GM18499 (cell line): Measurements from ENCODE around the gene ZNF385B.
"Not testable (repeated sequence)": the region's sequence is repeated elsewhere in the genome, so short reads cannot be mapped to it uniquely, and the experiment has no call there.

Experiments
- ATAC-seq: cut with Tn5 transposase; IDR thresholded peaks from one replicate; pipeline ENCODE4 v1.9.1; 2021; ENCODE audit warnings: moderate number of reproducible peaks; ENCODE audit not compliant: insufficient read depth, unreplicated experiment

The ZNF385B gene

GRCh38 chr2:179646173-179646769 lies 215.1 kb downstream of the ZNF385B start:
- no peak for ATAC-seq

- ATAC-seq, result no peak
Observed at GRCh38 chr2:179645047-179645446, 216.4 kb downstream of the ZNF385B start.

GRCh38 chr2:179642462-179642861 lies 218.9 kb downstream of the ZNF385B start:
- ATAC-seq, result no peak

DNA sequence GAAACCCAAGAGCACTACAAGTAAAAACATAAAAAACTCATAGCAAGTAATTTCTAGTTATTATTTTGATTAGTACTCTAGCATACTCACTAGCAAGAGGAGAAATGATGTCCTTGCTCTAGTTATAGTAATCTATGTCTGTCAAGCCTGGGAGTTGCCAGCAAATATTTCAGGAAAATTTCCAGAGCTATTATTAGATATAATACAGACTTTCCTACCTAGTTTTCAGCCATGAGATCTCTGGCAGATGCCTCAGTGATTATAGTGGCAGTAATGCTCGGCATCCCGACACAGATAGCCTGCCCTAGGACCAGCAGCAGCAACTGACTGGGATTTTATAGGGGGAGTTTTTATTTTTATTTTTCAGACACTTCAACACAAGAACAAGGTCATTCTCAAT lies 224.4 kb downstream of the ZNF385B start:
- ATAC-seq, result no peak

- ATAC-seq, result no peak
Observed at GRCh38 chr2:179636100-179636980, 225.1 kb downstream of the ZNF385B start.

- ATAC-seq, result not testable (repeated sequence)
Observed at GRCh38 chr2:179631769-179632385, 229.5 kb downstream of the ZNF385B start.

DNA sequence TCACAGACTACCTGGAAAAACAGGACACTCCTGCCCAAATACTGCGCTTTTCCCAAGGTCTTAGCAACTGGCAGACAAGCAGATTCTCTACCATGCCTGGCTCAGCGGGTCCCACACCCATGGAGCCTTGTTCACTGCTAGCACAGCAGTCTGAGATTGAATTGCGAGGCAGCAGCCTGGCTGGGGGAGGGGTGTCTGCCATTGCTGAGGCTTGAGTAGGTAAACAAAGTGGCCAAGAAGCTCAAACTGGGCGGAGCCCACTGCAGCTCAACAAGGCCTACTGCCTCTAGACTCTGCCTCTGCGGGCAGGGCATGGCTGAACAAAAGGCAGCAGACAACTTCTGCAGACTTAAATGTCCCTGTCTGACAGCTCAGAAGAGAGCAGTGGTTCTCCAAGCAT lies 231.6 kb downstream of the ZNF385B start:
- ATAC-seq, result not testable (repeated sequence)

DNA sequence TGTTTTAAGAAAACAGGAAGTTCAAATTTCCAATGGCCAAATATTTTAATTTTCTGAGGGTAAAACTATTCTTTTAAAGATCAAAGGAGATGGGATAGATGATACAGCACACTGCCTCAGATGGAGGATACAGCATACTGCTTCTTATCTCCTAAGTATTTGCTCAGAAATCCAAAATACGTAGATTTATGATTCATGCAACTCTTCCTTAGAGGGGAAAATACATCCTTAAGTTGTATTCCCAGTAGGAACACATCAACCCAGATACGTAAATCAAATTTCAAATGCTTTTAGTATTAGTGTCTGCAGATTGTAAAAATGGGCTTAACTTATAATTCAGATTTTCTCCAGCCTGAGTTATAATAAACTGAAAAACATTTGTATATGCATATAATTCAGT lies 235.2 kb downstream of the ZNF385B start:
- ATAC-seq, result no peak

DNA sequence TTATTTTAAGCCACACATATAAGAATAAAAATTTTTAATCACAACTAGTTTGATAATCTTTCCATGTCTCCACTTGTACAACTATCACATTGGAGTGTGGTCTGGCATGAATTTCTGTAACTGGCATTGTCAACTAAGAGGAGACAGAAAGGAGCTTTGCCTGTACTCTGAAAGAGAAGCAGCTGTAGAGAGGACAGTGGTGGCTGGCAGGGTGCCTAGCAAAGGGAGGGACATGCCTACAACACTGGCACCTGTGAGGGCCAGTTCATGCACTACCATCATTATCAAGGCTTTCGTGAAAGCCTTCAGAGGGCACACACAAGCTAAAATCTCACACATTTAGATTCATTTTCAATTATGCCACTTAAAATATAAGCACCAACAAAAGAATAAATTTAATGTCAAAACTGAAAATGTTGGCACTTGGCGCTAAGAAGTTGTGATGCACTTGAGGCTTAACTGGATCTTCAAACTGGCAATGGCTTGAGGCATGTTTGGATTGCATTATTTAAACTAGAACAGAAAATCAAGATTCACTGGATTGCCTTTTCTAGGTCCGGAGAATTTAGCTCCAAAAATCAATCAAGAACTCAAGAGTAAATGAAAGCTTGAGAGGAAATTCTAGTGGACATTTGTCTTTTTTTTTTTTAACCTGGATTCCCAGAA lies 238.6 kb downstream of the ZNF385B start:
- no peak for ATAC-seq

DNA sequence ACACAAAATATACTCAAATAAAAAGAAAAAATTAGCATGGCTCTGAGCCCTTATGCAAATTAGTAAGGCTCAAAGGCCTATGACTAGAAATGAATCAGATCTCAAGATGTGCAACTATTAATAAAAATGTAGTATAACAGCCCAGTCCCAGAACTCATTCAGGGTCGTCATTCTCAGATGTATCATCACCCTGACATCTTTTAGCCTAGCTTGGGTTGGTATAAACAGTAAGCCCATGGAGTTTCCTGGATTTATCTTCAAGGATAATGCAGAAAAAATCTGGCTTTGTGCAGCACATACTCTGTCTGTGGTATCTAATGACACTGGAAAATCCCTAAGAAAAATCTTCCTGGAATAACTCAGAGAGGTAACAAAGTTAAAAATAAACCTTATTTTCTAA lies 239.3 kb downstream of the ZNF385B start:
- ATAC-seq, result no peak

DNA sequence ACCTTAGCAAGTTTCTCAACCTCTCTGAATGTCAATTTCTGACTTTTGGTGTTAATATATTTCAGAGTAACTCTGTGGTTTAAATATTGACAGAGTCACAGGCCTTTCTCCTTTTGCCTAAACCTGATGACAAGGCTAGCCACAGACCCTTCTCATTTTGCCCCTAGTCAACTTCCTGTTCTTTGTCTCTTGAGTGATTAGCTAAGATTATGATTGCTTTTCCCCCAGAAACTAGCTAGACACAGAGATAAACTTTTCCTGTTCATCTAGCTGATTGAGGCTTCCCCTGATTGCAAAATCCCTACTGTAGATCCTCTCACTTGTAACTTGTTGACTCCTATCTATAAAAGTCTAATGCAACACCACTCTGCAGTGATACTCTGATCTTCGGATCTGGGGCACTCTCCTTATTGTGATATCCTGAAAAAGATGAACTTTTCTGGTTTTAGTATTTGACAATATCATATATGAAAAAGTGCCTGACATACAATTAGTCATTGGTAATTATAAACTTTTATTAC lies 241.4 kb downstream of the ZNF385B start:
- ATAC-seq, result no peak

- no peak for ATAC-seq
Observed at GRCh38 chr2:179614121-179614520, 247.3 kb downstream of the ZNF385B start.

- no peak for ATAC-seq
Observed at GRCh38 chr2:179613701-179614100, 247.7 kb downstream of the ZNF385B start.

DNA sequence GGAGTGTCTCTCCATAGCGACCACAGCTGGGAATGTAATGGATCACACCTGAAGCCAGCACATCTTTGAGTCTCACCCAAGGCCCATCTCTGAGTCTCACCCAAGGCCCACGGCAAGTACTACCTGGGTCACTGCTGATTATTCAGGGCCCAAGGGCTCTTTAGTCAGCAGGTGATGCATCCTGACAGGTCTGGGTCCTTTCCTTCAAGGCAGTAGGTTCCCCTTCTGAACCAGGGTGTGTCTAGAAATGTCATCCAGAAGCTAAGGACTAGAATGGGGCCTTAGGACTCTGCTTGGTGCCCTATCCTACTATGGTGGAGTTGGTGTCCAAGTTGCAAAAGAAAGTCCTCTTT lies 248.1 kb downstream of the ZNF385B start:
- no peak for ATAC-seq

GRCh38 chr2:179612591-179613298 lies 248.7 kb downstream of the ZNF385B start:
- no peak for ATAC-seq

- no peak for ATAC-seq
Observed at GRCh38 chr2:179612108-179612507, 249.3 kb downstream of the ZNF385B start.

GRCh38 chr2:179606141-179606540 lies 255.3 kb downstream of the ZNF385B start:
- no peak for ATAC-seq

DNA sequence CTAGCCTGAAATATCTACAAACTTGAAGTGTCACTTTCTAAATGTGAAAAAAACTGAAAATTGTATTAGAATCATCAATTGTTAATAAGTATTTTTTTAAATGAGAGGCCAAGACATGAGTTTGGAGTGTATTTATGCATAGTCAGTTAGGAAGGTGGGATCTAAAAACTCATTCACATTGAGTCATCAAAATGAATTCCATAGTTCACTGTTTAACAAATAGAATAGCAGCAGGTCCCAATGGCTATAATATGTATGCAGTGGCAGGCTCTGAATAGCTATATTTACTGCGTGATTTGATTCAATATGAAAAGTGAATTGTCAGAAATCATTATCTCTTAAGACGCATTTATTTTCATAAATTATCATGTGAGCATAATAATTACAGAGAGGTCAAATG lies 256.1 kb downstream of the ZNF385B start:
- no peak for ATAC-seq

- no peak for ATAC-seq
Observed at GRCh38 chr2:179604598-179604997, 256.8 kb downstream of the ZNF385B start.

DNA sequence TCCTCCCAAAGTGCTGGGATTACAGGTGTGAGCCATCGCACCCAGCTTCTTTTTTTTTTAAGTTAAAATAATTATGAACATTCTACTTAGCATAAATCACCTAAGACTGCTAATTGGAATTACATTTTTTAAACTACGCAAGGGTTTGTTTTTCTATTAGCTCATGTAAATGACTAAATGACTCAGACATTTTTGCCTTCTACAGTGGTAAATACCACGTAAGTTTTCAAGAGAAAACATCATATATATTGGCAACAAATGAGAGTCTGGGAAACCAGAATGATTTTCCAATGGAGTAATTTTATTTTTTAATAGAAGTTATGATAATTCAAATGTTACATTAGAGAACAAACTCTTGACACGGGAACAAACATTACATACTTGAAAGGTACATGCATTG lies 259.0 kb downstream of the ZNF385B start:
- ATAC-seq, result no peak
